ENCODE data around the gene SCAP. TPM values are rescaled to one million over a fixed set of nuclear protein-coding genes. Genes with fewer than 3 reads are reported as not detected.

The SCAP gene
- total RNA-seq, 1 donor from 2014 or later, result 103 TPM

DNA sequence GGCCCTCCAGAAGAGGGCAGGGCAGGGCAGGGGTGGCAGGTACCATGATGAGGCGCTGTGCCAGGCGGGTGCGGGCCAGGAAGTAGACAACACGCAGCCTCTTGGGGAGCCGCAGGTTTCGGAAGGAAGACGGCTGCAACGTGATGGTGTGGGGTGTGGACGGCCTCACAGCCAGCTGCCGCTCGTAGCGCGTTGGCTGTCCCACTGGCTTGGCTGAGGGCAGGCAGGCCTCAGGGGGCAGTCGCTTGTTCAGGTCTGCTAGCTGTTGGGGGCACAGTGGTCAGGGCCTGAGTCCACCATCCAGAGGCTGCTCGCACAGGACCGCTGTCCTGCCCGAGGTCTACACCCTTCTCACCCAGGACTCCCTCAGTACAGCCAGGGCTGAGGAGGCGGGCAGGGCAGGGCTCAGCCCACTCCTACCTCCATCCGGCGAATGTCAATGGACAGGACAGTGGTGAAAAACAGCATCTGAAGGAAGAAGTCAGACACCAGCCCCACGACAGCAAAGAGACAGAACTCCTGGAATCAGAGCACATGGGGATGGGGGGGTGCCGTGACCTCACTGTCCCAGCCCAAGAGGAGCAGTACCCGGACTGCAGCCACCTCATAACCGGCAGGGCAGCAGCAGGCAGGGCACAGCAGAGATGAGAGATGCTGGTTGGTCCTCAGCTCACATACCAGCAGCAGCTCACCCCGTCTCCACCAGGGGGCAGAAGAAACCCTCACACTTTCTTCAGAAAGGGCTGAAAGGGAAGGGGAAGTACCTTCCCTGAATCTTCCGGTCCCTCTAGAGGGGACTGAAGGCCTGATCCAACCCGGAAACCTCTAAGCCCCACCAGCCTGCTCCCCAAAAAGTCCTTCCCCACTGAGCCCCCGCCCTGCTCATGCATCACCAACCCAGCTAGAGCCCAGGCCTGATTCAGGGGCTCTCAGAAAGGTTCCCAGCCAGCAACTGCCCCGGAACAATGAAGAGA, 54.9 kb downstream of the SCAP start:
- no peaks in the 10 kb centered on the region for H3K9me3 Mint-ChIP-seq
- peaks cover 6% of the 10 kb centered on the region for H3K4me1 Mint-ChIP-seq
- H3K36me3 Mint-ChIP-seq (ENCODE audit: low read depth), result peaks cover 10% of the 10 kb centered on the region
- DNase-seq (ENCODE audit: low read depth, low spot score), result peak; percentile 95
- H3K27ac Mint-ChIP-seq (ENCODE audit: unreplicated experiment), result peak overlapping the region; percentile 99
- peaks cover 2% of the 10 kb centered on the region for H3K27me3 Mint-ChIP-seq (ENCODE audit: low read depth)
- peak overlapping the region; percentile 65 for H3K4me3 Mint-ChIP-seq
- TF ChIP-seq, protein P1, sequence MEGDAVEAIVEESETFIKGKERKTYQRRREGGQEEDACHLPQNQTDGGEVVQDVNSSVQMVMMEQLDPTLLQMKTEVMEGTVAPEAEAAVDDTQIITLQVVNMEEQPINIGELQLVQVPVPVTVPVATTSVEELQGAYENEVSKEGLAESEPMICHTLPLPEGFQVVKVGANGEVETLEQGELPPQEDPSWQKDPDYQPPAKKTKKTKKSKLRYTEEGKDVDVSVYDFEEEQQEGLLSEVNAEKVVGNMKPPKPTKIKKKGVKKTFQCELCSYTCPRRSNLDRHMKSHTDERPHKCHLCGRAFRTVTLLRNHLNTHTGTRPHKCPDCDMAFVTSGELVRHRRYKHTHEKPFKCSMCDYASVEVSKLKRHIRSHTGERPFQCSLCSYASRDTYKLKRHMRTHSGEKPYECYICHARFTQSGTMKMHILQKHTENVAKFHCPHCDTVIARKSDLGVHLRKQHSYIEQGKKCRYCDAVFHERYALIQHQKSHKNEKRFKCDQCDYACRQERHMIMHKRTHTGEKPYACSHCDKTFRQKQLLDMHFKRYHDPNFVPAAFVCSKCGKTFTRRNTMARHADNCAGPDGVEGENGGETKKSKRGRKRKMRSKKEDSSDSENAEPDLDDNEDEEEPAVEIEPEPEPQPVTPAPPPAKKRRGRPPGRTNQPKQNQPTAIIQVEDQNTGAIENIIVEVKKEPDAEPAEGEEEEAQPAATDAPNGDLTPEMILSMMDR (conservative IDR thresholded peaks at IDR 0.05), result peak; percentile 92

DNA sequence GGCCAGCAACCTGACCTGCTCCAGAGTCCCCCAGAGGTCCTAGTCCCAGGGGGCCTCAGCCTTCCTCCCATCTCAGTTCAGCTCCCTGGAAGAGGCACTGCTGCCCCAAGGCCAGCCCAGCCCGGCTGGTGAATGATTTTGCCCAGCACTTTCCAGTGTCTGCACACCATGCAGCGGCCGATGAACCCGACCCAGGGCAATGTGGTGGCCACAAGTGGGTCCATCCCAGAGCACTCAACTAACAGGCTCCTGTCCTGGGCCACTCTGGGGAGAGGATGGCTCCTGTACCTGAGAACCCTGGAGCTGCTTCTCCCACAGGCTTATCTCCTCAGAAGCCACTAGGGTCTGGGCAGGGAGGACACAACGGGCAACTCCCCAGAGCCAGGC, 55.7 kb downstream of the SCAP start:
- Mint-ChIP-seq H3K27ac (ENCODE audit: unreplicated experiment) (no peak overlapping the region), H3K4me1 (peaks cover 6% of the 10 kb centered on the region), H3K4me3 (no peak overlapping the region), H3K27me3 (ENCODE audit: low read depth) (peaks cover 2% of the 10 kb centered on the region), H3K36me3 (ENCODE audit: low read depth) (peaks cover 7% of the 10 kb centered on the region), H3K9me3 (no peaks in the 10 kb centered on the region)
- TF ChIP-seq, protein P1 (conservative IDR thresholded peaks at IDR 0.05), result no peak
- no peak for DNase-seq (ENCODE audit: low read depth, low spot score)

DNA sequence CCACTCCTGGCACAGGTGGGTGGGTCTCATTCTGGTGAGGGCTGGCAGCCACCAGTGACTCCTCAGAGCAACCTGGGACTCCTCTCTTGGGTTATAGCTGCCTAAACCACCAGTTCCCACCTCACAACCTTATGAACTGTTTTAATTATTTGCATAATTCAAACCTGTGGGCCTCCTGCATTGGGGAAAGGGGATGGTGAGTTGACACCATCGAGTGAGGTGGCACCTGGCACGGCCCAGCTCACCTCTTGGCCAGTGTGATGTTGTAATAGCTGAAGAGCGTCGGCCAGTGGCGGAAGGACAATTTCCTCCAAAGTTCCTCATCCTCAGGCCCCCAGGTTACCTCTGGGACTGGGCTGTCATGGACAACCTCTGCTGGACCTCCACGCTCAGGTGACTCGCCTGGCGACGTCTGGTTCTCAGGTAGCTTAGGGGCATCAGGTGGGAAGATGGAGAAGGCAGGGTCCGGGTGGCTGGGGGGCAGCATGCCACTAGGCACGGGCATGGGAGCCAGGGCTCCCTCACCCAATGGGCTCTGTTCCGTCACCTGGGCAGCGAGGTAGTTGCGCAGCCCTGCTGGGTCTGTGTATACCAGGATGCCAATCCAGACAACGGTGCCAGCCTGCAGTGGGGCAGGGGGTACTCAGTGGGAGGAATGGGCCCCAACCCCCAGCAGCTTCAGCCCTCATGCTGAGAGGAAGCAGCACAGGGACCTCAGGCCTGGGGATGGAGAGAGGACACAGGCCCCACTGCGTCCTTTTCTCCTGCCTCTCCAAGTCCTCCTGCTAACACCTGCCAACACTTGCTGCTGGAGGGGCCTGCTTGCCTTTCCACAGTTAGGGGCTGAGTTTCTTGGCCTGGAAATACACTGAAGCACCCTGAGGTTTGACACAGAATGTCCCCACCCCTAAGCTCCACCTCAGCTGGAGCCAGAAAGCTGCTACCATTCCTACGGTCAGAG, 56.4 kb downstream of the SCAP start:
- Mint-ChIP-seq H3K9me3 (no peaks in the 10 kb centered on the region), H3K4me3 (no peak overlapping the region), H3K36me3 (ENCODE audit: low read depth) (peaks cover 6% of the 10 kb centered on the region), H3K4me1 (peaks cover 6% of the 10 kb centered on the region), H3K27ac (ENCODE audit: unreplicated experiment) (peak overlapping the region; percentile 94), H3K27me3 (ENCODE audit: low read depth) (peaks cover 2% of the 10 kb centered on the region)
- TF ChIP-seq, protein P1 (conservative IDR thresholded peaks at IDR 0.05), result no peak
- DNase-seq (ENCODE audit: low read depth, low spot score), result no peak

DNA sequence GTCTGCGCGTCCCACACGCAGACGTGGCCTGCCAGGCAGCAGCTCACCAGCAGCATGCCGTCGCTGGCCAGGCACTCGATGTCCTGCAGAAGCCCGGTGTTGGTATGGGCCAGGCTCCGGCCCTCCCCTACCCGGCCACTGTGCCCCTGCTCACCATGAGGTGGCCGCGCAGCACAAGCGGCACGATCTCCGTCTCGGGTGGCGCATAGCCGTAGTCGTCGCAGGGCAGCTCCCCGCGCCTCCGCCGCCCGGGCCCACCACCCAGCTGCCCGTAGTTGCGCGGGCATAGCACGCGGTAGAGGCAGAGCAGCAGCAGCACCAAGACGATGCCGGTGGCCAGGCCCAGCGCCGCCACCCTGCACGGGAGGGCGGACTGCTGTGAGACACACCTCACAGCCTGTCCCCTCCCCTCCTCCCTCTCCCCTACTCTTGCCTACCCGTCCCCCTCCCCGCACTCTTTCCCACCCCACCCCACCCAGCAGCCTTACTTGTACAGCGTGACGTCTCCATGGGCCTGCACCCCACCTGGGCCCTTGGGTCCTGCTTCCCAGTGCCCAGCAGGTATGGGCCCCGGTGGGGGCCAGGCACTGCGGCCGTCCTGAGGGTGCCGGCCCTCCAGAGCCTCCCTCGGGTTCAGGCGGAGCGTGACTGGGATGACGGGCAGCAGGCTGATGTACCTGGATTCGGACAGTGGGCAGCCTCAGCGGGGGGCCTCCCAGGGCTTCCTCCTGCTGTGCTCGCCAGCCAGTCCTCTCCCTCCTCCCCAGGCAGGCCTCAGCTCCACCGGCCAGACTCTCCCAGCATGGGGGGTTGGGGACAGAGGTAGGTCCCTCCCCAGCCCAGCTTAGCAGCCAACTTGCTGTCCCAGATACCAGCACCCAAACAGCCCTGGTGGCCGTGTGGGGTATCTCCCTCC, 57.3 kb downstream of the SCAP start:
- no peak for DNase-seq (ENCODE audit: low read depth, low spot score)
- Mint-ChIP-seq H3K4me3 (no peak overlapping the region), H3K27me3 (ENCODE audit: low read depth) (peaks cover 2% of the 10 kb centered on the region), H3K36me3 (ENCODE audit: low read depth) (peaks cover 6% of the 10 kb centered on the region), H3K27ac (ENCODE audit: unreplicated experiment) (no peak overlapping the region), H3K4me1 (peaks cover 7% of the 10 kb centered on the region), H3K9me3 (no peaks in the 10 kb centered on the region)
- TF ChIP-seq, protein P1 (conservative IDR thresholded peaks at IDR 0.05), result peak; percentile 34
